ENCODE data around the gene MRPL55. TPM values are rescaled to one million over a fixed set of nuclear protein-coding genes. Genes with fewer than 3 reads are reported as not detected.

Gene MRPL55
- total RNA-seq, 6 experiments from 2014 or later: 48.3 to 55.4 (median 49.6) TPM

GRCh38 chr1:228058172-228058948 lies 50.7 kb downstream of the MRPL55 start:
- Mint-ChIP-seq H3K9me3 (no peaks in the 10 kb centered on the region; the same call in 1 of the 2 replicates), H3K4me3 (no peak overlapping the region), H3K27me3 (ENCODE audit: insufficient read depth) (peaks cover 13% of the 10 kb centered on the region; the same call in 1 of the 2 replicates), H3K4me1 (ENCODE audit: low read depth) (no peaks in the 10 kb centered on the region), H3K36me3 (ENCODE audit: low read depth) (no peaks in the 10 kb centered on the region), H3K27ac (no peak overlapping the region)
- no peak for DNase-seq
- TF ChIP-seq, protein P1, sequence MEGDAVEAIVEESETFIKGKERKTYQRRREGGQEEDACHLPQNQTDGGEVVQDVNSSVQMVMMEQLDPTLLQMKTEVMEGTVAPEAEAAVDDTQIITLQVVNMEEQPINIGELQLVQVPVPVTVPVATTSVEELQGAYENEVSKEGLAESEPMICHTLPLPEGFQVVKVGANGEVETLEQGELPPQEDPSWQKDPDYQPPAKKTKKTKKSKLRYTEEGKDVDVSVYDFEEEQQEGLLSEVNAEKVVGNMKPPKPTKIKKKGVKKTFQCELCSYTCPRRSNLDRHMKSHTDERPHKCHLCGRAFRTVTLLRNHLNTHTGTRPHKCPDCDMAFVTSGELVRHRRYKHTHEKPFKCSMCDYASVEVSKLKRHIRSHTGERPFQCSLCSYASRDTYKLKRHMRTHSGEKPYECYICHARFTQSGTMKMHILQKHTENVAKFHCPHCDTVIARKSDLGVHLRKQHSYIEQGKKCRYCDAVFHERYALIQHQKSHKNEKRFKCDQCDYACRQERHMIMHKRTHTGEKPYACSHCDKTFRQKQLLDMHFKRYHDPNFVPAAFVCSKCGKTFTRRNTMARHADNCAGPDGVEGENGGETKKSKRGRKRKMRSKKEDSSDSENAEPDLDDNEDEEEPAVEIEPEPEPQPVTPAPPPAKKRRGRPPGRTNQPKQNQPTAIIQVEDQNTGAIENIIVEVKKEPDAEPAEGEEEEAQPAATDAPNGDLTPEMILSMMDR (IDR thresholded peaks at IDR 0.05): no peak

Small RNA genes lying within 50 kb of the gene (microRNA-seq; reads per million reads assigned to microRNA genes)
- gene MIR3620: 48.7 reads per million, percentile 39 among the genes with 10 or more reads in this experiment

Other genes starting within 250 kb of the MRPL55 start
- under 1 TPM; 0.17 to 0.67 (median 0.57) TPM for gene WNT9A, start 161.4 kb downstream of the MRPL55 start, total RNA-seq (2021; fragmentation: NEBNext Ultra II Directional; extraction: Animal tissue kit (Norgen Biotek cat#: 25700))
- not detected for gene WNT3A, start 102.3 kb downstream of the MRPL55 start, total RNA-seq (2021; fragmentation: NEBNext Ultra II Directional; extraction: Animal tissue kit (Norgen Biotek cat#: 25700))
- 100 to 1,000 TPM; 578 to 615 (median 590) TPM for gene ARF1, start 26.6 kb downstream of the MRPL55 start, total RNA-seq (2021; fragmentation: NEBNext Ultra II Directional; extraction: Animal tissue kit (Norgen Biotek cat#: 25700))
- 10 to 100 TPM; 10.4 to 17.2 (median 12.5) TPM for gene C1orf35, start 6.0 kb downstream of the MRPL55 start, total RNA-seq (2021; fragmentation: NEBNext Ultra II Directional; extraction: Animal tissue kit (Norgen Biotek cat#: 25700))
- gene GUK1, start 31.0 kb upstream of the MRPL55 start, total RNA-seq (2021; fragmentation: NEBNext Ultra II Directional; extraction: Animal tissue kit (Norgen Biotek cat#: 25700)): 100 to 1,000 TPM; 215 to 313 (median 247) TPM
- gene GJC2, start 40.6 kb upstream of the MRPL55 start, total RNA-seq (2021; fragmentation: NEBNext Ultra II Directional; extraction: Animal tissue kit (Norgen Biotek cat#: 25700)): 1 to 10 TPM; 1.1 to 2.3 (median 1.2) TPM
- gene IBA57, start 56.5 kb upstream of the MRPL55 start, total RNA-seq (2021; fragmentation: NEBNext Ultra II Directional; extraction: Animal tissue kit (Norgen Biotek cat#: 25700)): 1 to 10 TPM; 4.2 to 5.8 (median 4.7) TPM
- 1 to 10 TPM in 2 of 6 experiments, under 1 TPM in 4; 0.27 to 1.8 (median 0.53) TPM for gene OBSCN, start 98.7 kb upstream of the MRPL55 start, total RNA-seq (2021; fragmentation: NEBNext Ultra II Directional; extraction: Animal tissue kit (Norgen Biotek cat#: 25700))